Measurements from ENCODE around the gene NUDT17. TPM values are rescaled to one million over a fixed set of nuclear protein-coding genes. Genes with fewer than 3 reads are reported as not detected.
A peak's percentile ranks its signal among the peaks of the same experiment; 100 is the strongest.

NUDT17 gene
- 1 to 10 TPM; 1.1 to 3.8 (median 1.8) TPM for total RNA-seq

GRCh38 chr1:145845514-145846161 is at the start of gene NUDT17:
NUDT17 (plus strand) TSS chr1:145845630; CDS start chr1:145845641, 11 bp downstream.
- H3K27ac ChIP-seq: peak within 1 kb of the TSS; percentile 72 to 87 (median 78)
- no peaks in the 10 kb centered on the region for H3K9me3 ChIP-seq
- peaks cover 15 to 65% (median 27%) of the 10 kb centered on the region in 3 donors for H3K36me3 ChIP-seq
- intact Hi-C loops (cut with DNase I): loop anchor here (5.0 kb wide), 1 partner anchor 167 kb away; no protein-coding TSS in a partner anchor
- peaks cover 10 to 22% (median 16%) of the 10 kb centered on the region in 3 donors for H3K4me1 ChIP-seq
- DNase-seq: peak; percentile 26
- WGBS, 2 donors: 0 to 4% methylated on average over 9 to 14 of the region's 50 CpGs
- H3K27me3 ChIP-seq: no peaks in the 10 kb centered on the region
- peak within 1 kb of the TSS; percentile 49 to 74 (median 60) for H3K4me3 ChIP-seq
- TF ChIP-seq POLR2A (IDR thresholded peaks at IDR 0.05) (peak in 1 of 4 donors; percentile 17), CTCF (IDR thresholded peaks at IDR 0.05) (peak; percentile 82 to 96 (median 89))

GRCh38 chr1:145796753-145797152 is 48.7 kb upstream of the NUDT17 start:
- 35 to 82% methylated on average over 1 of the region's 1 CpG for WGBS, 2 donors
- H3K36me3 ChIP-seq: peaks cover 0 to 16% (median 0%) of the 10 kb centered on the region in 3 donors
- peaks cover 0 to 11% (median 0%) of the 10 kb centered on the region in 3 donors for H3K4me1 ChIP-seq
- TF ChIP-seq POLR2A (IDR thresholded peaks at IDR 0.05): no peak
- TF ChIP-seq CTCF (IDR thresholded peaks at IDR 0.05): no peak
- intact Hi-C loops (cut with DNase I): no loop called here
- no peak overlapping the region for H3K4me3 ChIP-seq
- no peaks in the 10 kb centered on the region for H3K27me3 ChIP-seq
- DNase-seq: no peak
- H3K9me3 ChIP-seq: peaks cover 0 to 12% (median 5%) of the 10 kb centered on the region in 3 donors
- no peak overlapping the region for H3K27ac ChIP-seq

GRCh38 chr1:145799806-145800205 is 45.6 kb upstream of the NUDT17 start:
- Histone ChIP-seq H3K4me1 (peaks cover 0 to 24% (median 5%) of the 10 kb centered on the region in 3 donors), H3K27me3 (no peaks in the 10 kb centered on the region), H3K36me3 (no peaks in the 10 kb centered on the region), H3K9me3 (peaks cover 0 to 12% (median 5%) of the 10 kb centered on the region in 3 donors), H3K4me3 (no peak overlapping the region), H3K27ac (no peak overlapping the region)
- no peak for TF ChIP-seq POLR2A (IDR thresholded peaks at IDR 0.05)
- no peak for TF ChIP-seq CTCF (IDR thresholded peaks at IDR 0.05)
- intact Hi-C loops (cut with DNase I): no loop called here
- WGBS, 2 donors: 80 to 92% methylated on average over 2 of the region's 2 CpGs
- DNase-seq: no peak

- H3K4me1 ChIP-seq: peaks cover 0 to 24% (median 5%) of the 10 kb centered on the region in 3 donors
These were observed 41.0 kb upstream of the NUDT17 start for GRCh38 chr1:145804235-145805045.

More at GRCh38 chr1:145804235-145805045, 41.0 kb upstream of the NUDT17 start:
- H3K27me3 ChIP-seq: no peaks in the 10 kb centered on the region
- 76 to 78% methylated on average over 3 of the region's 3 CpGs for WGBS, 2 donors
- no peak overlapping the region for H3K27ac ChIP-seq
- H3K9me3 ChIP-seq: no peaks in the 10 kb centered on the region
- intact Hi-C loops (cut with DNase I): no loop called here
- no peak for DNase-seq
- no peak overlapping the region for H3K4me3 ChIP-seq
- TF ChIP-seq CTCF (IDR thresholded peaks at IDR 0.05): no peak
- TF ChIP-seq POLR2A (IDR thresholded peaks at IDR 0.05): no peak
- no peaks in the 10 kb centered on the region for H3K36me3 ChIP-seq

Measured in esophagus squamous epithelium (tissue), 5 donors.